GM20431 (cell line): ENCODE measurements around the gene MTHFSD.

Source experiments
- in situ Hi-C: fragments of 300-500 bp; cut with MseI, MboI; formaldehyde crosslinking; loops from one replicate; pipeline ENCODE4 v1.15.0; 2020; ENCODE audit warnings: low sequenced_read_pairs; ENCODE audit not compliant: unreplicated experiment

The MTHFSD gene

GRCh38 chr16:86557587-86557986 lies 2.6 kb upstream of the MTHFSD start:
- in situ Hi-C loops: loop anchor here (25.0 kb wide), 1 partner anchor 730 kb away; no protein-coding TSS in a partner anchor

GRCh38 chr16:86556576-86556975 lies 1.5 kb upstream of the MTHFSD start:
- in situ Hi-C loops: loop anchor here (25.0 kb wide), 1 partner anchor 731 kb away; no protein-coding TSS in a partner anchor

- in situ Hi-C loops: loop anchor here (25.0 kb wide), 1 partner anchor 732 kb away; no protein-coding TSS in a partner anchor
Observed at GRCh38 chr16:86555704-86556075, 655 bp upstream of the MTHFSD start.

DNA sequence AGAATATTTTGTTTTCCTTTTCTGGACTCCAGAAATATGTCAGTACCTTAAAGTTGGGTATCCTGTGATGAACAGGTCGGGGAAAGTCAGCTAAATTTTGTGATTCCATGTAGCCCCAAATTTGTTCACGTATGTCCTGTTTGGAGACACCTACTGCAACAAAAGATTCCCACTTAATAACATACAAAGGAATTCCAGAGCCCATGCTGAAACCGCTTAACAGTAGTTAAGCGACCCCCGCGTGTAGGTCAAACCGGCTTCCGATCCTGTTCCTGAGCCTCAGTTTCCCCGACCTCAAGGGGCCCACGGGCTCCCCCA lies 477 bp downstream of the MTHFSD start:
- in situ Hi-C loops: loop anchor here (25.0 kb wide), 1 partner anchor 733 kb away; no protein-coding TSS in a partner anchor

- in situ Hi-C loops: loop anchor here (25.0 kb wide), 1 partner anchor 734 kb away; no protein-coding TSS in a partner anchor
Observed at GRCh38 chr16:86553356-86553755, 1.7 kb downstream of the MTHFSD start.

DNA sequence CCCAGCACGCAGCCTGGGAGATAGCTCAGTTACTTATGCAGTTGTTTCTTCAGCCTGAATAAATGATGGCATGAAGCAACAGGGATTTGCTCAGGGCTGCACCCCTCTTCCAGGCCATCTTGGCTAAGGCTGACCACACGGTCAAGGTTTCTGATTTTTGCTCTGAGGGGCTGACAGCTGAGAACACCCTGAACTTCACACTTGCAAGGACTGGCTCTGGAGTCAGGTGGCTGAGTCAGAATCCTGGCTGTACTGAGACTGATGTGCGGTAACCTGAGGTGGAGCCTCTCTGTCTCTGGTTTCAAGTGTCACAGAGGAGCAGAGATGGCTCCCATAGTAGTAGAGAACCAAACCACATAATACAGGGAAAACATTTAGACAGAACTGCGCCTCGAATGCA lies 4.8 kb downstream of the MTHFSD start:
- in situ Hi-C loops: loop anchor here (25.0 kb wide), 1 partner anchor 737 kb away; no protein-coding TSS in a partner anchor

DNA sequence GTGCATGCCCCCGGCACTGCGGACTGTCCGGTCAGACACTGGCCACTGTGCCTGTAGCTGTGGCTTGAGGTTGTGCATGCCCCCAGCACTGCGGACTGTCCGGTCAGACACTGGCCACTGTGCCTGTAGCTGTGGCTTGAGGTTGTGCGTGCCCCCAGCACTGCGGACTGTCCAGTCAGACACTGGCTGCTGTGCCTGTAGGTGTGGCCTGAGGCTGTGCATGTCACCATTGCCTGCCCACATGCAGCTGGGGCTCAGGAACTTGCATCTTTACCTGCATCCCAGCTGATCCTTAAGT lies 5.2 kb downstream of the MTHFSD start:
- in situ Hi-C loops: loop anchor here (25.0 kb wide), 1 partner anchor 737 kb away; no protein-coding TSS in a partner anchor

GRCh38 chr16:86549076-86549892 lies 5.8 kb downstream of the MTHFSD start:
- in situ Hi-C loops: no loop called here

DNA sequence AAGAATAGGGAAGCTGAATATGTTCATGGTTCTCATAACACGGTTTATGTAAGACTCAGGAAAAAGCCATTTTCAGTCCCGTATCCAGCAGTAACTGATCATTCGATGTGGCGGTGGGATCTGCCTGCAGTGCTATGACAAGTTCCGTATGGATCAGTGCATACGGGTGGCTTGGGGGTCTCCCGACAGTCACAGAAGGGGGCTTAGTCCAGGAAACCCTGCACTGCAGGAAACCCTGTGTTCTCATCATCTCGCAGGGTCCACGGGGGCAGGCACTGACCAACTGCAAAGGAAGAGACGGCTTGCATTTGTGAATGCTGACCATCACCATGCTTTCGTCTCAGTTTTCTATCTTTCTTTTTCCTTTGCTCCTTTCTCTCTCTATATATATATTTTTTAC lies 7.7 kb downstream of the MTHFSD start:
- in situ Hi-C loops: no loop called here

DNA sequence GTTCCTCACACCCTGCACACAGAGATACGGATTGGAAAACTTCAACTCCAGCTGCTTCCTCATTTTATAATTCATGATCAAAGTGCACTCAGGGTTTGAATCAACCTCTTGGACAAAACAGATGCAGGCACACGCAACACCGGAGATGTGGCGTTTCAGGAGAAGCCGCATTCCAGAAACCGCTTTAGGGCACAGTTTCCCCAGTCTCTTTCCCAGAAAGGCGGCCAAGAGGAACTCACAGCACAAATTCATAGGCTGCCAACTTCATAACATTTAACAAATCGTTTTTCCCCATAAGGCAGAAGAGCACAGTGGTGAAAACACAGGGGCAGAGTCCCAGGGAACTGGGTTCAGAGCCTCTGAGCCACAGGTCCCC lies 8.4 kb downstream of the MTHFSD start:
- in situ Hi-C loops: no loop called here

DNA sequence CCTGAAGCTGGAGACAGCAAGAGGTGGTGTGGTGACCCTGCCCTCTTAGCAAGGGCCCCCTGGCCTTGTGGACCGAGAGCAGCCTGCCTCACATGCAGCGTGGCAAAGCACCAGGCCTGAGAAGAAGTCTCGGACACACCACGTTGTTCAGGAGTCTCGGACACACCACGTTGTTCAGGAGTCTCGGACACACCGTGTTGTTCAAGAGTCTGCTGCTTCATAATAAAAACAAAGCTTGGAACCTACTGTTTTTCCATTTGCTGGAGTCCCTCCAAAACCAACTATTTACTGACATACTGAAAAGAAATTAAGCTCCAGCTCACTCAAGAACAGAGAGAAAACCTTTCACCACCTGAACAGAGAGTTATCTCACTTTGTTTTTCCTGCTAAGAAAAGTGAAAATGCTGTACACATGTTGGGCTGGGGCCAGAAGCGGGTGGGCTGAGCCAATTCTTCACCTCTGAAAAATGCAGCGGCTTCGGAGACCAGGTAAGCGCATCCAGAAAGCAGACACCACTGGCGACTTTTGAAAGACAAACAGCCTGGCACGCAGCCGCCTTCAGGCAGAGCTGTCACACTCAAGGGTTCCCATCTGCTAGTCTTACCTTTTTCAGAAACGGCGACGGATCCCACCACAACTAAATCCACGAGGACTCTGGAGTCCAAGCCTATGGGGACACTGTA lies 8.9 kb downstream of the MTHFSD start:
- in situ Hi-C loops: no loop called here

DNA sequence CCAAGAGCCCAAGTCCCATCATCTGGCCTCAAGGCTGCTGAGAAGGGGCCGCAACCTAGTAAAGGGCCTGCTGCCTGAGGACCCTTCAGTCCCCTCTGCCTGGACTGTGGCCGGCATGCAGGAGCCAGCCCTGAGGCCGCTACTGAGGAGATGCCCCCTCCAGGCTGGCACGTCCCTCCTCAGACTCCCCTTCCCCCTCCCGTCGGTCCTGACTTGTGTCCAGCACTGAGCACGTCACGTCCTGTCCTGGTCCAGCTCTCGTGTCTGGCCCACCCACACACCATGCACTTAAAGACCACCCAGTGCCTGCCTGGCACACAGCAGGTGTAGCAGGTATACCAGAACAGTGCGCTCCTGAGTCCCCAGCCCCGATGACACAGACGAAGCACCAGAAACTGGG lies 9.6 kb downstream of the MTHFSD start:
- in situ Hi-C loops: no loop called here

- in situ Hi-C loops: no loop called here
Observed at GRCh38 chr16:86542756-86543750, 12.0 kb downstream of the MTHFSD start.

GRCh38 chr16:86541560-86541959 lies 13.5 kb downstream of the MTHFSD start:
- in situ Hi-C loops: no loop called here

- in situ Hi-C loops: no loop called here
Observed at GRCh38 chr16:86540894-86541293, 14.1 kb downstream of the MTHFSD start.

DNA sequence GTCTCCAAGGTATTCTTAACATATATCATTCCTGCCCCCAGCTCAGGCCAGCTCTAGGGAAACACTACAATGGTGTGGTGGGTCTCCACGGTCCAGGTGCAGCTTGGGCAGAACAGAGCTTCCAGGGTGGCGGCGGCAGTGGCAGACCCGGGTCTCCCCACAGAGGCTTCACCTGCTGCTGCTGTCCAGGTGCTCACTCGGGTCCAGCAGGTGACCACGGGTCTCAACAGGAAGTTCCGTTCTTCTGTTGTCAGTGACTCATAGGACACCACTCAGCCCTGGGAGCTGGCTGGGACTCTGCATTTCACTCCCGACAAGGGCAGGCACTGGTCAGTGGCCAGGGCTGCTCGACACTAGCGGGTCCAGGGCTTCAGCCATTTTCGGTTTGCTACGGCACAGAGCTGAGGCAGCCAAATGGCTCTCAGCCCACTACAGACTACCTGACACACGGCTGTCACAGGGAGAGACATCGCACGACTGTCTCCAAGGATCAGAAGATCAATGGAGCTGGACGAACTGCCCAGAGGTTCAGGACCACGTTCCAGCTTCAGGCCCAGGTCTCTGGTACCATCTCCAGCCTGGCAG lies 16.7 kb downstream of the MTHFSD start:
- in situ Hi-C loops: no loop called here

DNA sequence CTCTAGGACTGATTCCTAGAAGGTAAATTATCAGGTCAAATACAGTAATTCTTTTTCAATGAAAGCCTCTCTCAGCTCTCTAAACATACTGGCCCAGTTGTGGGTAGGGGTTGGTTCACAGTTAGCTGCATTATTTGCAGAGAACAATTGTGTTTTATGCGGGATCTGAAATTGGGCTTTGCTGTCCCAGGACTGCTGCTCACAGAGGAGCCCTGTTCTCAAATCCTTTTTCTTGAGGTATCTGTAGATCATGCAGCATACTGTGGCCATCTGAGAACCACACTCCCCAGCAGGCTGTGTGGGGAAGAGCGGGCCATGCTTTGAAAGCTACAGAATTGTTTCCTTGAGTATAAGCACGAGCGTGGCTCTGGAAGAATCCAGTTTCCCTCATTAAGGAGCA lies 17.5 kb downstream of the MTHFSD start:
- in situ Hi-C loops: no loop called here

DNA sequence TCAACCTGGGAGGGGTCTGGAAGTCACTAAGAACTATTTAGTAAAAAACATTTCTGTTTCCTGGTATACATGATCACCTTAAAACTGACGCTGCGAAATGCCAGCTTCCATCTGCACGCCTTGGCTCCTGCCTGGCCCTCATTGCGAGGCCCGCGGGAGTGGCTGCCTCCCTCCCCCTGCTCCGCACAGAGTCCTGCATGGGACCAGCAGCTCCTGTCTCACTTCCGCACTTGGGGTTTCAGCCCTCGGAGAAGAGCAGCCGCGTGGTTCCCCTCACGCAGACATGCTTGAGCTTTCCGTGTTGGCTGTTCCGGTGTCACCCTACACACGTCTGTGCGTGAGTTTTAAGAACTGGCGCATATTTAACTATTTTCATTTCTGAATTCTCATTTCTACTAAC lies 18.4 kb downstream of the MTHFSD start:
- in situ Hi-C loops: no loop called here

- in situ Hi-C loops: no loop called here
Observed at GRCh38 chr16:86534779-86535615, 20.0 kb downstream of the MTHFSD start.
